Panc1 (cell line): ENCODE data around the gene PAX5. TPM values are rescaled to one million over a fixed set of nuclear protein-coding genes. Genes with fewer than 3 reads are reported as not detected.

Experiments used
- ATAC-seq: fragments of 200-7000 bp; cut with Tn5 transposase; 2 replicates; pipeline ENCODE4 v1.9.1; 2020; ENCODE audit warnings: mild to moderate bottlenecking, moderate library complexity
- BruUV-seq: library from RNA; stranded (reverse); fragments of 400-500 nt; replicated peaks from 2 replicates; lab custom pipeline; 2021; lab: Mats Ljungman, UMichigan
- CTCF ChIA-PET: fragments of 300-600 bp; sonication (Branson Sonifier 250); formaldehyde crosslinking; loops from one replicate; lab custom pipeline; 2022; ENCODE audit warnings: antibody characterized with exemption; lab: Charles Lee
- POLR2A ChIA-PET: fragments of 300-600 bp; sonication (Branson Sonifier 250); formaldehyde crosslinking; loops from one replicate; lab custom pipeline; 2022; ENCODE audit warnings: antibody characterized with exemption; lab: Charles Lee
- DNase-seq: peaks from one replicate; pipeline ENCODE4 v3.0.0-alpha.2; 2010; ENCODE audit warnings: low read depth, low spot score
- H3K27ac ChIP-seq: 2 replicates; pipeline ENCODE4 v1.5.1; 2011; ENCODE audit warnings: mild to moderate bottlenecking, low read length, inconsistent platforms
- H3K27me3 ChIP-seq: fragments of 200-500 bp; sonication (Bioruptor generic); 2 replicates; pipeline ENCODE4 v1.6.0; 2014; ENCODE audit warnings: low read length, inconsistent platforms; ENCODE audit not compliant: control insufficient read depth, insufficient read depth
- H3K36me3 ChIP-seq: fragments of 200-500 bp; sonication (Bioruptor generic); 2 replicates; pipeline ENCODE4 v1.5.1; 2014; ENCODE audit warnings: inconsistent platforms, mild to moderate bottlenecking, low read length, moderate library complexity; ENCODE audit not compliant: control insufficient read depth, insufficient read depth
- H3K4me1 ChIP-seq: 2 replicates; pipeline ENCODE4 v1.5.1; 2011; ENCODE audit warnings: inconsistent platforms, mild to moderate bottlenecking, low read length, moderate library complexity; ENCODE audit not compliant: control insufficient read depth, insufficient read depth
- H3K4me3 ChIP-seq, 2 experiments: 2 replicates each; pipeline ENCODE4 v1.5.1; 2011 to 2012; ENCODE audit warnings: low read depth in 2 of 2, low read length in 2 of 2, mild to moderate bottlenecking in 2 of 2, inconsistent platforms in 1 of 2, moderate library complexity in 1 of 2
- H3K9me3 ChIP-seq: fragments of 200-500 bp; sonication (Bioruptor generic); 2 replicates; pipeline ENCODE4 v1.5.1; 2014; ENCODE audit warnings: low read depth, mild to moderate bottlenecking, inconsistent platforms, low read length, moderate library complexity; ENCODE audit not compliant: control insufficient read depth, insufficient read depth
- POLR2AphosphoS5 ChIP-seq: IDR thresholded peaks from 2 replicates; pipeline ENCODE4 v1.6.1; 2012; ENCODE audit warnings: mild to moderate bottlenecking, low read depth, low read length, moderate library complexity
- SIN3A ChIP-seq: IDR thresholded peaks from 2 replicates; pipeline ENCODE4 v1.6.1; 2012; ENCODE audit warnings: low read depth, mild to moderate bottlenecking, low read length, moderate library complexity, borderline replicate concordance; ENCODE audit not compliant: insufficient read depth
- TCF7L2 ChIP-seq: IDR thresholded peaks from 2 replicates; pipeline ENCODE4 v1.6.1; 2011; ENCODE audit warnings: mild to moderate bottlenecking, low read depth, low read length, inconsistent platforms
- in situ Hi-C: cut with HindIII; loops from 2 replicates; pipeline ENCODE4 v1.10.0; 2016; ENCODE audit warnings: low sequenced_read_pairs, low pct_unique_long_range_greater_than_20kb
- intact Hi-C: fragments of 100-400 bp; cut with micrococcal nuclease; formaldehyde crosslinking; loops from one replicate; pipeline ENCODE4 v1.10.0; 2022; ENCODE audit not compliant: unreplicated experiment
- total RNA-seq: library from RNA; stranded (reverse); gene quantifications from one replicate; pipeline ENCODE4 v1.2.1, GENCODE V29; 2021; ENCODE audit not compliant: unreplicated experiment
- TF ChIP-seq, protein P1 (sequence below): fragments of 450-650 bp; IDR thresholded peaks from 2 replicates; pipeline ENCODE4 v1.5.1; 2017; ENCODE audit warnings: mild to moderate bottlenecking
- TF ChIP-seq, protein P2 (sequence below), 2 experiments: IDR thresholded peaks; 2 replicates each; pipeline ENCODE4 v1.6.1; 2011 to 2012; ENCODE audit warnings: low read depth in 2 of 2, control low read depth in 1 of 2, low read length in 1 of 2, mild to moderate bottlenecking in 1 of 2, moderate library complexity in 1 of 2; ENCODE audit not compliant: insufficient read depth in 1 of 2

Gene PAX5
- total RNA-seq, 1 experiment from 2014 or later, result 0.39 TPM

DNA sequence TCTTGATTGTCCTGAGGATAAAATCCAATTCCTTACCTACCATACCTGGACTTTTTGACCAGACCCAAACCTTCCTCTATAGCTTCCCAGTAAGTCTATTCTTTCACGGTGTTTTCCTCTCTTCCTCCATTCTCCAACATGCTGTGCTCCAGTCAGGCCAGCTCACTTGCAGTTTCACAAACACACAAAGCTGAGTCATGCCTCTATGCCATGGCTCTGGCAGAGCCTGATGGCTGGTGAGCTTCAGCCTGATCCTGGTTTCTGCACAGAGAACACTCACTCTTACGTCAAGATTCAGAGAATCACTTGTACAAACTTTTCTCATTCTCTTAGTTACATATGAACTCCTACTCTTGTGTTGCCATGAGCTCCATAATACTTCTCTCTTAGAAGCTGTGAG lies 27.7 kb upstream of the PAX5 start:
- Histone ChIP-seq H3K4me3 (no peak overlapping the region), H3K27me3 (peaks cover 29% of the 10 kb centered on the region), H3K9me3 (no peaks in the 10 kb centered on the region), H3K27ac (no peak overlapping the region), H3K36me3 (no peaks in the 10 kb centered on the region), H3K4me1 (no peaks in the 10 kb centered on the region)
- CTCF ChIA-PET, result no interaction called here
- ATAC-seq, result peak; percentile 35; the same call in 1 of the 2 replicates
- BruUV-seq, result no TSS peak
- intact Hi-C loops (loop anchor here (10.0 kb wide), 2 partner anchors 63 to 67 kb away; partner anchors contain the start of gene ZCCHC7), in situ Hi-C loops (no loop called here)
- no peak for DNase-seq
- TF ChIP-seq, protein P1, sequence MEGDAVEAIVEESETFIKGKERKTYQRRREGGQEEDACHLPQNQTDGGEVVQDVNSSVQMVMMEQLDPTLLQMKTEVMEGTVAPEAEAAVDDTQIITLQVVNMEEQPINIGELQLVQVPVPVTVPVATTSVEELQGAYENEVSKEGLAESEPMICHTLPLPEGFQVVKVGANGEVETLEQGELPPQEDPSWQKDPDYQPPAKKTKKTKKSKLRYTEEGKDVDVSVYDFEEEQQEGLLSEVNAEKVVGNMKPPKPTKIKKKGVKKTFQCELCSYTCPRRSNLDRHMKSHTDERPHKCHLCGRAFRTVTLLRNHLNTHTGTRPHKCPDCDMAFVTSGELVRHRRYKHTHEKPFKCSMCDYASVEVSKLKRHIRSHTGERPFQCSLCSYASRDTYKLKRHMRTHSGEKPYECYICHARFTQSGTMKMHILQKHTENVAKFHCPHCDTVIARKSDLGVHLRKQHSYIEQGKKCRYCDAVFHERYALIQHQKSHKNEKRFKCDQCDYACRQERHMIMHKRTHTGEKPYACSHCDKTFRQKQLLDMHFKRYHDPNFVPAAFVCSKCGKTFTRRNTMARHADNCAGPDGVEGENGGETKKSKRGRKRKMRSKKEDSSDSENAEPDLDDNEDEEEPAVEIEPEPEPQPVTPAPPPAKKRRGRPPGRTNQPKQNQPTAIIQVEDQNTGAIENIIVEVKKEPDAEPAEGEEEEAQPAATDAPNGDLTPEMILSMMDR, result no peak
- no peak for TF ChIP-seq SIN3A
- POLR2A ChIA-PET, result interaction anchor here (1.1 kb wide), 1 partner anchor 9 kb away, joined by 3 read pairs; no protein-coding TSS in a partner anchor

DNA sequence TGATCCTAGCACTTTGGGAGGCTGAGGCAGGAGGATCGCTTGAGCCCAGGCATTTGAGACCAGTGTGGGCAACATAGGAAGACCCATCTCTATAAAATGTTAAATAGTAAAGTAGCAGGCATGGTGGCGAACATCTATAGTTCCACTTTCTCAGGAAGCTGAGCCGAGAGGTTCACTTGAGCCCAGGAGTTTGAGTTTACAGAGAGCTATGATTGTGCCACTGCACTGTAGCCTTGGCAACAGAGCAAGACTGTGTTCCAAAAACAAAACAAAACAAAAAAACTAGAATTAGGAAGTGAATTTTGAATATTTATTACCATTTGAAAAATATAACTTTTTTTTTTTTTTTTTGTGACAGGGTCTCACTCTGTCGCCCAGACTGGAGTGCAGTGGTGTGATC lies 26.8 kb upstream of the PAX5 start:
- peaks cover 32% of the 10 kb centered on the region for H3K27me3 ChIP-seq
- H3K27ac ChIP-seq, result no peak overlapping the region
- CTCF ChIA-PET, result interaction anchor here (0.7 kb wide), 1 partner anchor 333 kb away, joined by 9 read pairs; no protein-coding TSS in a partner anchor
- intact Hi-C loops (loop anchor here (10.0 kb wide), 2 partner anchors 64 to 66 kb away; partner anchors contain the start of gene ZCCHC7), in situ Hi-C loops (no loop called here)
- POLR2A ChIA-PET, result no interaction called here
- DNase-seq (no peak), ATAC-seq (no peak)
- no peaks in the 10 kb centered on the region for H3K36me3 ChIP-seq
- TF ChIP-seq TCF7L2, result no peak
- TF ChIP-seq, protein P2, sequence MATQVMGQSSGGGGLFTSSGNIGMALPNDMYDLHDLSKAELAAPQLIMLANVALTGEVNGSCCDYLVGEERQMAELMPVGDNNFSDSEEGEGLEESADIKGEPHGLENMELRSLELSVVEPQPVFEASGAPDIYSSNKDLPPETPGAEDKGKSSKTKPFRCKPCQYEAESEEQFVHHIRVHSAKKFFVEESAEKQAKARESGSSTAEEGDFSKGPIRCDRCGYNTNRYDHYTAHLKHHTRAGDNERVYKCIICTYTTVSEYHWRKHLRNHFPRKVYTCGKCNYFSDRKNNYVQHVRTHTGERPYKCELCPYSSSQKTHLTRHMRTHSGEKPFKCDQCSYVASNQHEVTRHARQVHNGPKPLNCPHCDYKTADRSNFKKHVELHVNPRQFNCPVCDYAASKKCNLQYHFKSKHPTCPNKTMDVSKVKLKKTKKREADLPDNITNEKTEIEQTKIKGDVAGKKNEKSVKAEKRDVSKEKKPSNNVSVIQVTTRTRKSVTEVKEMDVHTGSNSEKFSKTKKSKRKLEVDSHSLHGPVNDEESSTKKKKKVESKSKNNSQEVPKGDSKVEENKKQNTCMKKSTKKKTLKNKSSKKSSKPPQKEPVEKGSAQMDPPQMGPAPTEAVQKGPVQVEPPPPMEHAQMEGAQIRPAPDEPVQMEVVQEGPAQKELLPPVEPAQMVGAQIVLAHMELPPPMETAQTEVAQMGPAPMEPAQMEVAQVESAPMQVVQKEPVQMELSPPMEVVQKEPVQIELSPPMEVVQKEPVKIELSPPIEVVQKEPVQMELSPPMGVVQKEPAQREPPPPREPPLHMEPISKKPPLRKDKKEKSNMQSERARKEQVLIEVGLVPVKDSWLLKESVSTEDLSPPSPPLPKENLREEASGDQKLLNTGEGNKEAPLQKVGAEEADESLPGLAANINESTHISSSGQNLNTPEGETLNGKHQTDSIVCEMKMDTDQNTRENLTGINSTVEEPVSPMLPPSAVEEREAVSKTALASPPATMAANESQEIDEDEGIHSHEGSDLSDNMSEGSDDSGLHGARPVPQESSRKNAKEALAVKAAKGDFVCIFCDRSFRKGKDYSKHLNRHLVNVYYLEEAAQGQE (IDR thresholded peaks at IDR 0.05; ENCODE audit: insufficient read depth in 1 of 2, low read depth in 2 of 2, low read length in 1 of 2), result no peak
- no peak for TF ChIP-seq POLR2AphosphoS5
- no peak for TF ChIP-seq SIN3A
- TF ChIP-seq, protein P1, result no peak
- no peak overlapping the region for H3K4me3 ChIP-seq
- no peaks in the 10 kb centered on the region for H3K9me3 ChIP-seq
- H3K4me1 ChIP-seq, result no peaks in the 10 kb centered on the region
- no TSS peak for BruUV-seq
